PFSK-1 (cell line): ENCODE measurements around the gene KPTN.

Source experiments
- POLR2AphosphoS5 ChIP-seq: IDR thresholded peaks from 2 replicates; pipeline ENCODE4 v1.6.1; 2012; ENCODE audit warnings: low read depth, mild to moderate bottlenecking, control low read depth, low read length, moderate library complexity
- TAF1 ChIP-seq: IDR thresholded peaks from 2 replicates; pipeline ENCODE4 v1.6.1; 2012; ENCODE audit warnings: low read length, control low read depth, borderline replicate concordance; ENCODE audit not compliant: insufficient read depth
- TF ChIP-seq, protein P1 (sequence below), 2 experiments: IDR thresholded peaks; 2 replicates each; pipeline versions ENCODE4 v1.6.1 to v1.8.0; 2011 to 2012; ENCODE audit warnings: low read depth in 2 of 2, low read length in 2 of 2, control low read depth in 1 of 2, inconsistent platforms in 1 of 2, mild to moderate bottlenecking in 1 of 2, moderate library complexity in 1 of 2; ENCODE audit not compliant: insufficient read depth in 1 of 2

GRCh38 chr19:47435196-47435595 is 48.8 kb downstream of the KPTN start:
- TF ChIP-seq POLR2AphosphoS5: no peak
- no peak for TF ChIP-seq TAF1
- TF ChIP-seq, protein P1, sequence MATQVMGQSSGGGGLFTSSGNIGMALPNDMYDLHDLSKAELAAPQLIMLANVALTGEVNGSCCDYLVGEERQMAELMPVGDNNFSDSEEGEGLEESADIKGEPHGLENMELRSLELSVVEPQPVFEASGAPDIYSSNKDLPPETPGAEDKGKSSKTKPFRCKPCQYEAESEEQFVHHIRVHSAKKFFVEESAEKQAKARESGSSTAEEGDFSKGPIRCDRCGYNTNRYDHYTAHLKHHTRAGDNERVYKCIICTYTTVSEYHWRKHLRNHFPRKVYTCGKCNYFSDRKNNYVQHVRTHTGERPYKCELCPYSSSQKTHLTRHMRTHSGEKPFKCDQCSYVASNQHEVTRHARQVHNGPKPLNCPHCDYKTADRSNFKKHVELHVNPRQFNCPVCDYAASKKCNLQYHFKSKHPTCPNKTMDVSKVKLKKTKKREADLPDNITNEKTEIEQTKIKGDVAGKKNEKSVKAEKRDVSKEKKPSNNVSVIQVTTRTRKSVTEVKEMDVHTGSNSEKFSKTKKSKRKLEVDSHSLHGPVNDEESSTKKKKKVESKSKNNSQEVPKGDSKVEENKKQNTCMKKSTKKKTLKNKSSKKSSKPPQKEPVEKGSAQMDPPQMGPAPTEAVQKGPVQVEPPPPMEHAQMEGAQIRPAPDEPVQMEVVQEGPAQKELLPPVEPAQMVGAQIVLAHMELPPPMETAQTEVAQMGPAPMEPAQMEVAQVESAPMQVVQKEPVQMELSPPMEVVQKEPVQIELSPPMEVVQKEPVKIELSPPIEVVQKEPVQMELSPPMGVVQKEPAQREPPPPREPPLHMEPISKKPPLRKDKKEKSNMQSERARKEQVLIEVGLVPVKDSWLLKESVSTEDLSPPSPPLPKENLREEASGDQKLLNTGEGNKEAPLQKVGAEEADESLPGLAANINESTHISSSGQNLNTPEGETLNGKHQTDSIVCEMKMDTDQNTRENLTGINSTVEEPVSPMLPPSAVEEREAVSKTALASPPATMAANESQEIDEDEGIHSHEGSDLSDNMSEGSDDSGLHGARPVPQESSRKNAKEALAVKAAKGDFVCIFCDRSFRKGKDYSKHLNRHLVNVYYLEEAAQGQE (IDR thresholded peaks at IDR 0.05; ENCODE audit: insufficient read depth in 1 of 2, low read depth in 2 of 2, low read length in 2 of 2): no peak
